NCI-H1417 treated with DMSO at 0.1 percent for 48 hours (cell line): ENCODE results near the gene TKFC.
A peak's percentile ranks its signal among the peaks of the same experiment; 100 is the strongest.

Experiments
- DNase-seq: peaks from one replicate; lab custom pipeline; 2025; lab: John Stamatoyannopoulos, UW

Gene TKFC

DNA sequence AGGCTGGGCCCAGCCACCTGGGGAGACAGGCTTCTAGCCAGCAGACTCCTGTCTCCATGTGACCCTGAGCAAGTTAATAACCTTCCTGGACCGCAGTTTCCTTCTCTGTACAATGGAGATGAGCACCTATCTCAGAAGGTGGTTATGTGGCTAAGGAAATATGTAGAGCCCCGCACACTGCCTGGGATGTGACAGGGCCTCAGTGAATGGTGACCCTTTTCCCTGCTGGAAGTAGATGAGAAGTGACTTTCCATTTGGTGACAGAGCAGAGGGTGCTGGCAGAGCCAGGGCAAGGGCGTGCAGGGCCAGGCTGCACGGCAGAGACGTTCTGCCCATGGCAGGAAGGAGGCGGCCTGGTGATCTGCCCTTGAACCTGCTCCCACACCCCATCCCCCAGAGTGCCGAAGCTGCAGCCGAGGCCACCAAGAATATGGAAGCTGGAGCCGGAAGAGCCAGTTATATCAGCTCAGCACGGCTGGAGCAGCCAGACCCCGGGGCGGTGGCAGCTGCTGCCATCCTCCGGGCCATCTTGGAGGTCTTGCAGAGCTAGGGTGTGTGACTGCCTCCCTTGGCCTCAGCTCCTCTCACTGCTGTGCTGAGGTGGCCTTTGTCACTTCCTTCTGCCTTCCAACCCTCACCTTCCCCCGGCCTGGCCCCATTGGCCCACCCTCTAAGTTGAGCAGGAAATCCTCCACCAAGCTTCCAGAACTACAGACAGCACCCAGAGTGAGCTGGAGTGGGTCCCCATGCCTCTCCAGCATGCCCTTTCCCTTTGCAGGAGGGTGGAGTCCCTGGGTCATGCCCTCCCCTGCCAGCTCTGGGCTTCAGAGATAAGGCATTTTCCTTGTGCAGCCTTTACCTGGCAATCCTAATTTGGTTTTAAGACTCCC is 13.2 kb downstream of the TKFC start:
- no peak for DNase-seq

DNA sequence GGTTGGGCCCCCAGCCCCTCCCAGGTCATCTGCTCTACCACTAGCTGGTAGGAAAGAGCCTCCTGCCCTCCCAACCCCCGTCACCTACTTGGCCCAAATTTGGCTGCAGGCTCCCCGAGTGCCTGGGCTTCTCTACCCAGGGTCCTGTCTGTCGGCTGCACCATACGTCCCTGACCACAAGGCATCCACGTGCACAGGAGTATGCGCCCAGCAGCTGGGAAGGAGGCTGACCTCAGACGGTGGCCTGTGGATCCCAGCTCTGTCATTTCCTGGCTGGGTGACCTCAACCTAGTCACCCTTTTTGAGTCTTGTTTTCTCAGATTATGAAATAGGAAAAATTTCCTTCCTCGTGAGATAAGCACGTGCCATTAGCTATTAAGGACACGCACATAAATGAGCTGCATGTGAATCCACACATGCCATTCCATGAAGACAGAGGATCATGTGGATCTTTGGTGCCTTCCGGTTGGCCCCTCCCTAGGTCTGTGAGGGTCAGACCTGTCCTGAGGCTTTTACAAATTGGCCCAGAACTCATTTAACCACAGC is 15.0 kb downstream of the TKFC start:
- DNase-seq: no peak

DNA sequence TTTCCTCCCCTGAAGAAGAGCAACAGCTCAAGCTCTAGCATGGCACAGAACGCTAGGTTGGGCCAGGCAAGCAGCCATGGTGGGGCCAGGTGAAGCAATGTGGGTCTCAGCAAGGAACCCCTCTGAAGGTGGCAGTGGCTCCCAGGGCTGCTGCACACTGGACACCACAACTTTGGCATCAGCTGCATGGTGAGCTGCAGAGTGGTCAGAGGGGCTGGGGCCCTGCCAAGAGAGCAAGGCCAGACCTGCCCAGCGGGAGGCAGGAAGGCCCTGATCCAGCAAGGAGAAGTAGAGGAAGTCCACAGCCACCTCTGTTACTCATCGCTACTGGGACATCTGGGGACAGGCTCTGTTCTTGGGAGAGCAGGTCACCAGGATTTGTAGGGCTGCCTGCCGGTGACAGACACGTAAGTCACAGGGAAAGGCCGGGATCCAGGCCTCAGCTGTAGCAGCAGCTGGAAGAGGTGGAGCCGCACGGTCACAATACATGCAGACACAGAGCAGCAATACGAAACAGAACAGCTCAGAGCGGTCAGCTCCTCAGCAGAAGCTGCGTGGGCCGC is 16.2 kb downstream of the TKFC start:
- DNase-seq: no peak

DNA sequence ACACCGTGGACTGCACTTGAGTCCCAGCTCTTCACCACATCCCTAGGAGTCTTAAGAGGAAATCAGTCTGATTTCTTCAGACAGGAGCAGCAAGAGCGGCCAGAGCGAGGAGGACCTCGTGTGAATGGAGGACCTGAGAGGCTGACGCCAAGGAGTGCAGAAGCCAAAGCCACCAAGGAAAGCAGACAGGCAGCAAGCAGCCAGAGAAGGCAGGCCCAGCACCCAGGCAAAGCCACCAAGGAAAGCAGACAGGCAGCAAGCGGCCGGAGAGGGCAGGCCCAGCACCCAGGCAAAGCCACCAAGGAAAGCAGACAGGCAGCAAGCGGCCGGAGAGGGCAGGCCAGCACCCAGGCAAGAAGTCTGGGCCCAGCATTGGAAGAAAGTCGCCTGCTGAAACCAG is 16.9 kb downstream of the TKFC start:
- DNase-seq: no peak

DNA sequence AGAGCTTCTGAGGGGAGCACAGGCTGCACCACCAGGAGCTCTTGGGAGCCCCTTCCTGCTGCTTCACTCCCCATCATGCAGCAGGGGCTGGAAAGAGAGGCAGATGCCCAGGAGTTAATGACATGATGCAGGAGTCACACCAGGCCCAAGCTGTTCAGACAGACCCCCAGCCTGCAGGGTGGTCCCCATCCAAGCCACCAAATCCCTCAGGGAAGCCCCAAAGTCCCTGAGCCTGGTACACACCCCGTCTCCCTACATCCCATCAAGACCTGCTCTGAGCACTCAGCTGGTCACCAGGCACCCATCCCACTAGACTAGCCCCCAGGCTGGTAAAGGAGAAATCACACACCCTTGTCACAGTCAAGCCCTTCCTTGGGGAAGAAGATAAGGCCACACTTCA is 17.3 kb downstream of the TKFC start:
- no peak for DNase-seq

DNA sequence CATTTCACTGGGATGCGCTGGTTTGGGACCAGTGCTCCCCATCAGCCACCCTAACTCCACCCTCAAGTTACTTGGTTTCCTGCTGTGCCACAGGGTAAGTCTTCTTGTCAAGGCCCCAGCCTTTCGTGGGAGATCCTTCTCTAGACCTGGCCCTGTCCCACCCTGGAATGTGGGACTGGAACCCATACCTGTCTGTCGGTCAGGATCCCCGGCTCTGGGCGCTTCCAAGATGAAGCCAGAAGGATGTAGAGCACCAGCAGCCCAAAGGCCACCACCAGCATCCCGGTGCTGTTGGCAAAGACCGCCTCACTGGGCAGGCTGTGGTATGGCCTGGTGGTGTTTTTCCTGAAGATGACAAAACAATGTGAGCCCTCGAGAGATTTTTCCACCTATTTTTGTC is 17.8 kb downstream of the TKFC start:
- DNase-seq: no peak

DNA sequence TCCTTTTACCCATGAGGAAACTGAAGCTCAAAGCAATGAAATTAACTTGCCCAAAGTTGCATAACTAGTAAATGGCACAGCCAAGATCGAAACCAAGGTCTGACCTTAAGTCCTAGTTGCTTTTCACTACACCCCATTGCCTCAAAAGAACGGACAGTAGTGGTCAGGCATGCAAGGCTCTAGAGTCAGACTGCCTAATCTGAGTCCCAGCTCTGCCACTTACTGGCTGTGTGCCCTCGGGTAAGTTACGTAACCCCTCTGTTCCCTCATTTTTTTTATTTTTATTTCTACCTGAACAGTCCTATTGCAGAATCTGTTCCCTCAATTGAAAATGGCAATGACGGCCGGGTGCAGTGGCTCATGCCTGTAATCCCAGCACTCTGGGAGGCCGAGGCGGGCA is 19.0 kb downstream of the TKFC start:
- DNase-seq: no peak

DNA sequence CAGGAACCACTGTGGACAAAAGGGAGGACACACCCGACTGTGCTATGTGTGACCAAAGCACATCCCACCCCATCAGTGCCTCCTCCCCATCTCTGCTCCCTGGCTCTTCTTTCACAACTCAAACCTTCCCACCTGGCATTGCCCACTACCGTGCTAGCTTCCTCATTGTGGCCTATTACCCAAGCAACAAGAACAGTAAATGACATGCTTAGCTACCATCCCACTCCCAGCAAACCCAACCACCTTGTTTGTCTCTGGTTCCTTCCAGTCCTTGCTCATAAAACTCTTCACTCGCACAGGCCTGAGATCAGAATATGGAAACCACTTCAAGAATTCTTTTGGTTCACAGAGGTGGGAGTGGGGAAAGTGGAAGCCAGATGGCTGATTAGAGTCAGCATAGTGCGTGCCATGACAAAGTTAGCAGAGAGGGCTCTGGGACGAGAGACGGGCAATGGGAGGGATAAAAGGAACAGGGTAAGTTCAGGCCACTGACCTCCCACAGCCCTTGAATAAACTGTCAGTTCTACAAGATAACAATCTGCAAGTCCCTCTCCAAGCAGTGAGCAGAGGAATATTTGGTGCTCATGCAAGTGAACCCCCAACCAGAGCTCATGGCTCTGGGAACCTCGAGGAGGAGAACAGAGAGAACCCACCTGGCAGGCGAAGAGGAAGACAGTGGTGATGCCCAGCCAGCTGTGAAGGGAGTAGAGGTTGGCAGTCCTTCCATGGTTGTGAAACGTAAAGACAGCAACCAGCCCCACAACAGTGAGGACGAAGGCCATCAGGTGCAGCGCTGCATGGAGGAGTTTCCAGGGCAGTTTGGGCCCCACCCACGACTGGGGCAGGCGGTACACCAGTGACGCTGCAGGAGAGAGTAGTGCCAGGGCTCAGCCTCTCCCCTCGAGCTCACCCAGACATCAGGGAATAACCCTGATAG is 20.4 kb downstream of the TKFC start:
- no peak for DNase-seq

DNA sequence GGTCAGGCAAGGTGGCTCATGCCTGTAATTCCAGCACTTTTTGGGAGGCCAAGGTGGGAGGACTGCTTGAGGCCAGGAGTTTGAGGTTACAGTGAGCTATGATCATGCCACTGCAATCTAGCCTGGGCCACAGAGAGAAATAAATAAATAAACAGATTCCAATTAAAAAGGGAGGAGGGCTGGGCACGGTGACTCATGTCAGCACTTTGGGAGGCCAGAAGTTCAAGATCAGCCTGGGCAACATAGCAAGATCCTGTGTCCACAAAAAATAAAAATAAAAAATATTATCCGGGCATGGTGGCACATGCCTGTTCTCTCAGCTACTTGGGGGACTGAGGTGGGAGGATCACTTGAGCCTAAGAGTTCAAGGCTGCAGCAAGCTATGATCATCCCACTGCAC is 21.2 kb downstream of the TKFC start:
- no peak for DNase-seq

DNA sequence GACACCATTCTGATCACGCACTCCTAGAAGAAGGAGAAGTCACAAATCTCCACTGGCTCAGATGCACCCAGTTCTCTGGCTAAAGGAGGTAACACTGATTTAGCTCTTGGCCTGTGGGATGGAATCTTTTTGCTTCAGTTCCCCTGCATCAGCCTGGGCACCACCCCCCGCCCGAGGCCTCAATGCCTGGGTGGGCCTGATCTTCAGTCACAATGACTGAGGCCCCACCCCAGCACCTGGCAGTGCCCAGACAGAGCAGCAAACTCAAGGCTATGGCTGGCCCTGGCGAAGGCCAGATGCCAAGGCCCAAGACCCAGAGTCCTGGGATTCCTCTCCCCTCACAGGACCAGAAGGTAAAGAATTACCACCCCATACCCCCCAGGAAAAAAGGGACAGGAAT is 23.7 kb downstream of the TKFC start:
- no peak for DNase-seq

DNA sequence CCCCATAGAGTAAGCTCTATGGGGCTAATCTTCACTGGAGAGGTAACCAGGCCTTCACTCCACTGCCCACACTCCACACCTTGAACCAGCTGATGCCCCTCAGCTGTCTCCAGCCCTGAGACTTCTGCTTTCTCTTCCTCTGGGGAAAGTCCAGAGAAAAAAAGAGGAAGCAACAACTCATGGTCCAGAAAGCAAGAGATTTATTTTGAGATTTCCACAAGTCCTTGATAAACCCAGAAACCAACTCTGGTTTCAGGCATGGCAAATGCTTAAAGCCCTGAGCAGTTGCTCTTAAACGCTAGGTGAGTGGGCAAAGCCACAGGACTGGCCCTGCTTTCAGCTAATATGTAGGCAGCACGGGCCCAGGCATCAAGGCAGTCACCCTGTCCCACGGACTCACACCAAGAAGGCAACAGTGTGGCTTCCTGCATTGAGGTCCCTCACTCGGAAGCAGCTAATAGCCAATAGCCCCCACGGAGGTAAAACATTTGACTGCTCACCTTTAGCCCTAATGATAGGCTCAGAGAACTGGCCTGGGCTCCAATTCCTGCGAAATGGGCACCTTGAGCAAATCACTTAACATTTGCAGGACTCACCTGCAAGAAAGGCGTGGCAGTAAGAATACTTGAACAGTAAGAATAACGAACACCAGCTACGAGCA is 24.3 kb downstream of the TKFC start:
- DNase-seq: no peak

DNA sequence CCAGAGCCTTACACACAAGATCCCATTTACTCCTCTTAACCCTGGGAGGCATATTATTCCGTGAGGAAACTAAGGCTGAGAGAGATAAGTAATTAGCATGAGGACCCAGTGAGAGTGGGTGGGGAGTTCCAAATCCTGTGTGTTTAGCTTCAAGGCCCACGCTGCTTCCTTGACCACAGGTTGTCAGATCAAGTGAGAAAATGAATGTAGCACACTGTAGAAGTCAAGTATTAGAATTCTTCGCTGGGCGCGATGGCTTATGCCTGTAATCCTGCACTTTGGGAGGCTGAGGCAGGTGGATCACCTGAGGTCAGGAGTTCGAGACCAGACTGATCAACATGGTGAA is 24.8 kb downstream of the TKFC start:
- no peak for DNase-seq

DNA sequence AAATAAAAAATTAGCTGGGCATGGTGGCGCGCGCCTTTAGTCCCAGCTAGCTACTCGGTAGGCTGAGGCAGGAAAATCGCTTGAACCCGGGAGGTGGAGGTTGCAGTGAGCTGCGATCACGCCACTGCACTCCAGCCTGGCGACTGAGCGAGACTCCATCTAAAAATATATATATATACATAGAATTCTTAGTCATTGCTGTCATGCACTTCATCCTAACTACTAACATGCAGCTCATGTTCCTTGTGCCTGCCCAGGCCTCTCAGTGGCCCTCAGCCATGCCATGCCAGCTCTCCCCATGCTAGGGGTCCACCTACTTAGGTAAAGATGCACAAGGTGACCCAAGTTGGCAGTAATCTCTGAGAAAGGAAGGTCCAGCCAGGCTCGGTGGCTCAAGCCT is 25.5 kb downstream of the TKFC start:
- DNase-seq: no peak

DNA sequence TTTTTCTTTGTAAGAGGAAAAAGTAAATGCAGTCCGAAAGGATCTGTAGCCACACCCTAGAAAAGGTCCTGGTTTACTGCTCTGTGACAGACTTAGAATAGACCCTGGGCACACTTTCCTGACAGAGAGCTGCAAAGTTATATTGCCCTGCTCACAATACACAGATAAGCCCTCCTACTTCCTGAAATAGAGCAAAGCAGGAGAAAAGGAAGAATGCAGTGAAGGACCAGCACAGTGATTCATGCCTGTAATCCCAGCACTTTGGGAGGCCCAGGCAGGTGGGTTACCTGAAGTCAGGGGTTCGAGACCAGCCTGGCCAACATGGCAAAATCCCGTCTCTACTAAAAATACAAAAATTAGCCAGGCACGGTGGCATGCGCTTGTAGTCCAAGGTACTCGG is 26.5 kb downstream of the TKFC start:
- no peak for DNase-seq

DNA sequence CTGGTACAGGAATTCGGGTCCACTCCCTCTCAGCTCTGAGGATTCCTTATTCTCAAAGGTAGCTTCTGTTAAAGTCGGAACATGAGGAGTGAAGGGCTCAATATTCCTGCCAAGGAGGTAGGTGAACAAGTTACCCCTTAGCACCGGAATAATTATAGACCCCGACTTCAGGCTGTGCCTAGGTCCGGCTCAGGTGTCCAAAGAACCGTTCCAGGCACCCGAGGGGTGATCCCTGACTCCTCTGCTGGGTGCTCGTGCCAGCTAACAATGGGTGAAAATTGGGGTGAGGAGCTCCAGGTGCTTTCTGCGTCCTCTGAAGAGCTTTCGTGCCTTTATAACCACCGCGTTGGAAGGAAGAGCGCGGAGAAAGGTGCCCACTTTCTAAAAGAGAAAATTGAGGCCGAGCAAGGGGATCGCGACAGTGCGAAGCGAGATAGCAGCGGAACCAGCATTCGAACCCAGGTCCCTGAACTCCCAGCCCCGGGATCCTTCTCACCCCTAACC is 28.3 kb downstream of the TKFC start:
- DNase-seq: no peak

DNA sequence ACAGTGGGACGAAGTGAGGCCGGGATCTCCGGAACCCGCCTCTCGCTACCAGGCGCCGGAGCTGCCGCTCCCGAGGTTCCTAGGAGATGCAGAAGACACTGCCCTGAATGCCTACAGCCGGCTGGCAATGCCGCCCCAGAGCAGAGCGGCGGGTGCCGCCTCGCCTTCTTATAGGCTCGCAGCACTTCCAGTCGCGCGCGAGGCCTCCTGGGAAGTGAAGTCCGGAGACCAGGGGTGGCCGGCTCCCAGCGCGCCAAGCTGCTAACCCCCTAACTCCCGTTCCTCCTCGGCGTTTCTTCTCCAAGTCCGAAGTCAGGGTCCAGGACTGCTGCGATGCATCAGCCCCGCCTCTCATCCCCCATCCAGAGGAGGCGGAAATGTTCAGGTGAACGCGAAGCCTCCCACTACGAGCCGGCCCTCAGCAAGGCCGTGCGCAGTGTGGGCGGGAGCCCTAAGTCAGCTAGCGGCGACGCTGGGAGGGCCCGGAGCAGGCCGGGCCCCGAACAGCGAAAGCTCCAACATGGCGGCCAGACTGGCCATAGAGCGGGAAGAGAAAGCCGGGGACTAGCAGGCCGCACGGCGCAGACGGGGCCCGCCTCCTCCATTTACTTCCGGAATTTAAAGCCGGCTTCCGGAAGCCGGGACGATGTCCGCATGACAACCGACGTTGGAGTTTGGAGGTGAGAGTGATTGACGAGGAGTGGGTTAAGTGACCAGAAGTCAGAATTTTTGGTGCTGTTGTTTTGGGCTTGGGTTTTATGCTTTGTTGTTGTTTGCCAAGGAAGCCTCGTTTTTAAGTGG is 28.9 kb downstream of the TKFC start, which contains the start of the genes CYB561A3 and TMEM138:
TSS of gene CYB561A3 (minus strand) at position 142 of the 801 bp plus-strand sequence. CDS start 5,169 bp downstream, outside the sequence.
TSS of gene TMEM138 (plus strand) at position 634 of the 801 bp plus-strand sequence. CDS start 2,017 bp downstream, outside the sequence.
- DNase-seq: peak; percentile 90

DNA sequence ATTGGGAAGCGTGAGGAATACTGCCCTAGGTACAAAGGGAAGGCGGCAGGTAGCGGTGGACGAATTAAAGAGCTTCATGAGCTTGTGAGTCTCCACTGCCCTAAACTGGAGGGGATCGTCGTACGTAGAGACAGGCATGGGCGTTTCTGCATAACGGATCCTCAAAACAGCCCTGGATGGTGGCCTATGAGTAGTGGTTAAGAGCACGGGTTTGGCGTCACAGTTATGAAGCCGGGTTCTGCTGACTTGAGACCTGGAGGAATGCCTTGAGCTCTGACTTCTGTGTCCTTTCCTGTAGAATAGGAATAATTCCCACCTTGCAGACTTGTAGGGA is 29.5 kb downstream of the TKFC start:
- DNase-seq: no peak

DNA sequence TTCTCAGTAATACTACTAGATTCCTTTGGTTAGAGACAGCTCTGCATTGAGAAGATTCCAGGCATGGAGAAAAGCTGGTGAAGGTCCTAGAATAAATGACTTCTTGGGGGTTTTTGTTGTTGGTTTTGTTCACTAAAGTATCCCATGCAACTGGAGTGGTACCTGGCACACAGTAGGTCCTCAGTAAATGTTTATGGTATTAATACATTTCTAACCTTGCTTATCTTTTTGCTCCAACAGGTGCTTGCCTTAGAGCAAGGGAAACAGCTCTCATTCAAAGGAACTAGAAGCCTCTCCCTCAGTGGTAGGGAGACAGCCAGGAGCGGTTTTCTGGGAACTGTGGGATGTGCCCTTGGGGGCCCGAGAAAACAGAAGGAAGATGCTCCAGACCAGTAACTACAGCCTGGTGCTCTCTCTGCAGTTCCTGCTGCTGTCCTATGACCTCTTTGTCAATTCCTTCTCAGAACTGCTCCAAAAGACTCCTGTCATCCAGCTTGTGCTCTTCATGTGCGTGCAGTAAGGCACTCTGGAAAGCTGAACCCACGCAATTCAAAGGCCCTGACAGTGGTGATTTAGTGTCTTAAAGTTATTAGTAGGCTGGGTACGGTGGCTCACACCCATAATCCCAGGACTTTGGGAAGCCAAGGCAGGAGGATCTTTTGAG is 31.1 kb downstream of the TKFC start:
- no peak for DNase-seq

DNA sequence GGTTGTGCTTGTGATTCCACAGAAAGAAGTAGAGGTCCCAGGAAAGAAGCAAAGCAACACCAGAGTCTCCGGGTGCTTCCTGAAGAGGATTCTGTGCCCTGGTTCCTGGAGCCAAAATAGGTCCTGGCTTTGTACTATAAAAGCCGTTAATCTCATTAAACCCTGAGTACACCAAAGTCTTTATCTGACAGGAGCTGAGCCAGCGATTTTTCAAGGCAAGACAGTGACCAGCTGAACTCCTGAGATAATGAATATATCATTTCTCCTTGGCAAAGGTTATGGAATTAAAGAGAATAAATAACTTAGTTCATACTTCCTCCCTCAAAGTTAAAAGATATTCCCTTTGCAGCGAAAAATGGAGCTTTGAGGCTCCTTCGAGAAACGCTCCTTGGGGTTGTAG is 34.4 kb downstream of the TKFC start:
- DNase-seq: no peak

DNA sequence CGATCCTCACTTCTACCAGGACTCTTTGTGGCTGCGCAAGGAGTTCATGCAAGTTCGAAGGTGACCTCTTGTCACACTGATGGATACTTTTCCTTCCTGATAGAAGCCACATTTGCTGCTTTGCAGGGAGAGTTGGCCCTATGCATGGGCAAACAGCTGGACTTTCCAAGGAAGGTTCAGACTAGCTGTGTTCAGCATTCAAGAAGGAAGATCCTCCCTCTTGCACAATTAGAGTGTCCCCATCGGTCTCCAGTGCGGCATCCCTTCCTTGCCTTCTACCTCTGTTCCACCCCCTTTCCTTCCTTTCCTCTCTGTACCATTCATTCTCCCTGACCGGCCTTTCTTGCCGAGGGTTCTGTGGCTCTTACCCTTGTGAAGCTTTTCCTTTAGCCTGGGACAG is 35.6 kb downstream of the TKFC start:
- no peak for DNase-seq
